NCI-H1092 treated with DMSO at 0.1 percent for 48 hours (cell line): Measurements from ENCODE around the gene UNC5B.

ENCODE experiments used
- DNase-seq: peaks from one replicate; lab custom pipeline; 2025; lab: John Stamatoyannopoulos, UW

The UNC5B gene

DNA sequence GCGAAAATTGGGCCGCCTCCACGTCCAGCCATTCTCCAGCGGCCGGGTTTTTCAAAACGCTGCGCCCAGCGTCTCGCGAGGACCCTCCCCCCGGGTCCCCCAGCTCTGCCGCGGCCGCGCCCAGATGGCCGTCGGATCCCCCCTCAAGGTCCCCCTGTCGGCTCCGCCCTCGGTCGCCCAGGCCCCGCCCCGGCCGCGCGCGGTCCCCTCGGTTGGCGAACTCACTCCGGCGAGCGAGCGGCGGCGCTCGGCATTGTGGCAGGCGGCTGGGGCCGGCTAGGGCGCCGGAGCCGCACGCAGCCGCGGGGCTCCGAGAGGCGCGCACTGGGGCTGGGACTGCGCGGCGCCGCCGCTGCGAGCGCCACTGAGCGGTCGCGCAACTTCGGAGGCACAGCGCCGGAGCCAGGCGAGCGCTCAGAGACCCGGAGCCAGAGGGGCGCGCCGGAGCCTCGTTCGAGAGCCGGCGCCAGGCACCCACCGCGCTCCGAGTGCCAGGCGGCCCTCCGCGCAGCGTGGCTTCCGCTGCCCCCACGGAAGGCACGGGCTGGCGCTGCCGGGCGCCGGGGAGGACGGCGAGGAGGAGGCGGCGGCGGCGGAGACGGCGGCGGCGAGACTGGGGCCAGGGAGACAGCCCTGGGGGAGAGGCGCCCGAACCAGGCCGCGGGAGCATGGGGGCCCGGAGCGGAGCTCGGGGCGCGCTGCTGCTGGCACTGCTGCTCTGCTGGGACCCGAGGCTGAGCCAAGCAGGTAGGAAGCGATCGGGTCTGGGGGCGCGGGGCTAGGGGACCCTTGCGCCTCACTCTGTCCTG lies at the start of gene UNC5B:
Gene UNC5B (plus strand): TSS at position 253 of the 809 bp plus-strand sequence. CDS start 416 bp downstream, at position 669.
- peak; percentile 78 for DNase-seq

DNA sequence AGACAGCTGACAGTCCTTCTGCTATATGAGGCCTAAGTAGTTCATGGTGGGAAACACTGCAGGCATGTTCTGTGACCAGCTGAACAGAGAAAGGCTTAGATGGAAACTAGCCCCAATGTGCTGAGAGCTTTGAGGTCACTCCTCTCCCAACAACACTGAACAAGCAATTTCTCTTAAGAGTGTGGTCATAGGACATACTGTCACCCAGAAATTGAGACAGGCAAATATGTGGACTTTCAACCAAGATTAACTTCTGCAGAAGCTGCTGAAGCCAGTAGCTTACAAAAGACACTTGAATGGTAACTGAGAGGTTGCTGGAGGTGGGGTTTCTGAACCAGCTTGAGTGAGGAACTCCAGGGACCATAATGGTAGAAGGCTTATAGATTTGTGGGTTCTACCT lies 38.9 kb upstream of the UNC5B start:
- no peak for DNase-seq

DNA sequence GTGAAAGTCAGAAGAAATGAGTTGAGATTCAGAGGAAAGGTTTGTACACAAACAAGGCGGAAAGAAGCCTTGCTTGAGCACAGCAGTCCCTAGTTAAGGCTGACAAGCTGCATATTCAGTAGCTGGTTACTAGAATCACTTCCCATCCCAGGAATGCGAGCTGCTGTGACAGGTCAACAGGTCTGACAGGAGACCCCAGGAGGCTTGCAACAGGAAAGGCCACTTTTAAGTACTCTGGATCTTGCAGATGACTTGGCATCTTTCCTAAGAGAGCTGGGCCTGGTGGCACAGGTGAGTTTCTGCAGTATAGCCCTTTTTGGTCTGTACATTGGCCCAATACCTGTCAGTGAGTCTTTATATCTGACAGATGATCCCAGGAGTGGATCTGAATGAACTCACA lies 35.7 kb upstream of the UNC5B start:
- no peak for DNase-seq

GRCh38 chr10:71177651-71178199 lies 34.6 kb upstream of the UNC5B start:
- DNase-seq = no peak

- DNase-seq = no peak
Measured at GRCh38 chr10:71178880-71179279, 33.5 kb upstream of the UNC5B start.

DNA sequence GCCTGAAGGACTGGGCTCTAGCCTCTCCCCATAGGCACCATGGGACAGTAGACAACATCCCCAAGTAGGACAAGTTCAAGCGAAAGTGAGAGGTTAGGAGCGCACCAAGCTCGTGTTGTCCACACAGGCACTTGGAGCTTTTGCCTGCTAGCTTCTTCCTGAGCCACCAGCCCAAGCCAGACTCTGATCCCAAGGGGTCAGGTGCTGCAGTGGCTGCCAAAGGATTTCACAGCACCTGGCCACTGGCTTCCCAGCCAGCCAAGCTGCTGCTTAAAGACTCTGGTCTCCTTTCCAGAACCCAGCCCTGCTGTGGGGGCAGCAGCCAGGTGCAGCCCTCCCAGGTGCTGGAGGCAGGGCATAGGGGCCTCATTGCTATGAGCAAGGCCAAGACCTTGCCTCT lies 33.0 kb upstream of the UNC5B start:
- no peak for DNase-seq

- no peak for DNase-seq
Measured at GRCh38 chr10:71184421-71184820, 27.9 kb upstream of the UNC5B start.

DNA sequence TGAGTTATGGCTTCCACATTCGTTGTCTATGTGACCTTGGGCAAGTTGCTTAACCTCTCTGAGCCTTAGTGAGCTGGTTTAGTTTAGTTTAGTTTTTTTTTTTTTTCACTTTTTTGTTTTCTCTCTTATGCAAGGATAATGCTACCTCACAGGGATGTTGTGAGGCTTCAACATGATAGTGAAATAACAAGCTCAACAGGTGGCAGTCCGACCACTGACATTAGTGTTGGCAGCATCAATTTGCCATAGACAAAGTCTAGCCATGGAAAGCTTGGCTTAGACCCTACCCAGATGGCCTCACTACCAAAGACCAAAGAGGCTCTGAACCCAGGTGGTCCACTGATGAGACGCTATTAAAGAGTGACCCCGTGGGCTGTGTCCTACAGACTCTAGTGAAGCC lies 27.2 kb upstream of the UNC5B start:
- no peak for DNase-seq

DNA sequence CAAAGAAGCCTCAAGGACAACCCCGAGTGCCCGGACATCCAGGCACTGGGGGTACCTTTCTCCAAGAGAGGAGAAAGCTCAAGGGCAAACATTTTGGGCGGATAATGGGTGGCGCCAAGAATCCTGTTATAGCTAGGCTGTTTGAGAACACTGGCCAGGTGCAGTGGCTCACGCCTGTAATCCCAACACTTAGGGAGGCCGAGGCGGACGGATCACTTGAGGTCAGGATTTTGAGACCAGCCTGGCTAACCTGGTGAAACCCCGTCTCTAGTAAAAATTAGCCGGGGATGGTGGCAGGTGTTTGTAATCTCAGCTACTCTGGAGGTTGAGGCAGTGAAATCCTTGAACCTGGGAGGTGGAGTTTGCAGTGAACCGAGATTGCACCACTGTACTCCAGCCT lies 25.2 kb upstream of the UNC5B start:
- no peak for DNase-seq

DNA sequence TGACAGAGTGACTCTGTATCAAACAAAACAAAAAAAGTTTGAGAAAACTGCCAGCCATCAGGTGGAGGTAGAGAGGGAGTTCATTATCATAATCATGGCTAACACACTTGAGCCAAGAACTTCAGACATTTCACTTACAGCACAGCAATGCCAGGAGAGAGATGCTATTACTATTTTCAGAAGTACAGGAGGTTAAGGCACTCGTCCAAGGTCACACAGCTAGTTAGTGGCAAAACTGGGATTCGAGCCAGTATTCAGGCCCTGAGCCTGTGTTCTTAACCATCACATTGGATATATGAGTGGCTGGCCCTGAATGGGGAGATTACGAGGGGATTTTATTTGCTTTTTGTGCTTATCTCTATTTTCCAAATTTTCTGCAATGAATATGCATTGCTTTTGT lies 24.8 kb upstream of the UNC5B start:
- DNase-seq = no peak

DNA sequence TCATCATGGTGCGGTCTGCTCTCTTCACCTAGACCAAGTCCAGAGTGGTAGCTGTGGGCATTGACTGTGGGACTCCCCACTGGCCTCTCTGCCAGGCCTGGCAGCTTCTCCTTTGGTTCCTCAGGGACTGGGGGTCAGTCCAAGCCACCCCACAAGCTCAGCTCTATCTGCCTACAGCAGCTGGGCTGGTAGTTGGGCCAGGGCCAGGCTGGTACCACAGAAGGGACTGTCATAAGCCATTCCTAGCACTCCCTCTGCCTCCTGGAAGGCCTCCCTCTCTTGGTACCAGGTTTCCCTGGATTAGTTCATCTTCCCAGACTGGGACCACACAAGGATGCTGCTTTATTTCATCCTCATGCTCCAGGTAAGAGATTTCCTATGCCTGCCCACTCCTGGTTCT lies 24.2 kb upstream of the UNC5B start:
- no peak for DNase-seq

- DNase-seq = no peak
Measured at GRCh38 chr10:71191019-71191418, 21.4 kb upstream of the UNC5B start.

GRCh38 chr10:71191551-71192076 lies 20.8 kb upstream of the UNC5B start:
- DNase-seq = no peak

DNA sequence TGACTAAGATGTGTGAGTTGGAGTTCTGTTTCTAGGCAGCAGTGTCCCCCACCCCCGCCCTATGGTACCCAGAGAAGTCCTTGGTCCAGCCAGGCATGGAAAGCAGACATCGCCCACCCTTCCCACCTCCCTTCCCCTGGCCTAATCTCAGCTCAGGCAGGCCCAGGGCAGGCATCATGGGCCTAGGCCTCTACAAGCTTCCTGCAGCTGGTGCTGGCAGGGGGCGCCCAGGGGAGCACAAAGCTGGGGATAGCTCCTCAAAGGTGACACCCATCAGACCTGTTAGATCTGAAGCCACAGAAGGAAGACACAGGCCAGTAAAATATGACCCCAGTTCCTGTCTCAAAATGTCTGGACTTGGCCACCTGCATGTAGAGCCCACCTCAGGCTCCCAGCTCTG lies 18.9 kb upstream of the UNC5B start:
- DNase-seq = no peak

DNA sequence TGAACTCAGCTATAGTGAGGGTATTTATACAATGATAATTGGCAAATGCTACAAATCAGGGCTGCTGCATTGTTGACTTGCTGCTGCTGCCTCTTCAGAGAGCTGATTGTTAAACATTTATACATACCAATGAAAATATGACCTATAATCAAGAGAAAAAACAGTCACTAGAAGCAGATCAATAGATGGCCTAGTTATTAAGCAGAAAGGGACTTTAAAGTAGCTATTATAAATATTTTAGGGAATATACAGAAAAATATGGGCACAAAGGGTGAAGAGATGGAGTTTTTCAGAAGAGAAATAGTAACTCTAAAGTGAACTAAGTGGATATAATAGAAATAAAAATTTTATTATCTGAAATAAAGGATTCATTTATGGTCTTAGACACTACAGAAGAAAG lies 14.4 kb upstream of the UNC5B start:
- DNase-seq = no peak

DNA sequence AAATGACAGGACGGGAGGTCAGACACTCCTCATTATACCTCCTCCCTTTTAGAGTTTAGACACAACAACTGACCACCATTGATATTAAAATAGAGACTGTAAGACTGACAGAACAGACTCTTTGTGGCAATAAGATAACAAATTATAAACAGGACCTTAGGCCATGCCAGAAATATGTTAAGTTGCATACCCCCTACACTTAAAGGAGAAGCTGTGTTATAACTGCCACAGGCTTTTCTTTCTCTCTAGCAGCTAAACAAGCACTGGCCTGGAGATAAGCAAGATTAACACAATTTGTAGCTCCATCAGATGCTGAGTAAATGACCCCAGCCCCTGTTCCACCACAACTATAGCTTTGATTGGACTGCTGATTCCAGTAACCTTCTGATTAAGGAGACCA lies 10.5 kb upstream of the UNC5B start:
- DNase-seq = no peak

DNA sequence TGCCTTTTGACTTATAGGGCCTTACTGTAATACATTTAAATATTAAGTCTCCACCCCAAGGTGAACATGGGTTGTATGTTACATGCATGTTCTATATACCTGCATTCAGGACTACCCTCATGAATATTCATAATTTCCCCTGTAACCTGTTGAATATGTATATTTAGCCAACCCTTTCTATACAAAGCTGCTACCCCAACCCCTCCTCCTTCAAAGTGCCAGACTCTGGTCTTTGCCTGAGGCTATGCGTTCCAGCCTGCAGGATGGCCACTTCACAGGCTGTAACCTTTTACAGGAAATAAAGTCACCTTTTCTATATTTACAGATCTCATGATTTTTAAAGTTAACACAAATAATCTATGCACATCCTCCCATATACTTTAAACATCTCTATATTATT lies 10.1 kb upstream of the UNC5B start:
- DNase-seq = no peak

DNA sequence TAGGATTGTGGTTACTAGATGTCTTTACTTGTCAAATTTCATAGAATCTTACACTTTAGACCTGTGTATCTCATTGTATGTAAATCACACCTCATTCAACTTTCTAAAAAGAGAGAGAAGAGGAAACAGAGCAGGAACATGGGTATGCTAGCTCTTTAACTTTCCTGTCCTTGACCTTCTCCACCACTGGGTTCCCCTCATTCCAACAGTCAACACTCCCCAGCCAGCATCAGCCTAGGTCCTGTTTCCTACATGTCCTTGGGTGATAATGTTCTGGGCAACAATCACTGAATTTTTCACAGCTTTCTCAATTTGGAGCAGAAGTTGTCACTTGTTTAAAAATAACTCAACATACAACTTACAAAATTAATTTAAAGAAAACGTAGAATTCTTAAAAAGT lies 9.2 kb upstream of the UNC5B start:
- no peak for DNase-seq

GRCh38 chr10:71203716-71204115 lies 8.7 kb upstream of the UNC5B start:
- DNase-seq = no peak

DNA sequence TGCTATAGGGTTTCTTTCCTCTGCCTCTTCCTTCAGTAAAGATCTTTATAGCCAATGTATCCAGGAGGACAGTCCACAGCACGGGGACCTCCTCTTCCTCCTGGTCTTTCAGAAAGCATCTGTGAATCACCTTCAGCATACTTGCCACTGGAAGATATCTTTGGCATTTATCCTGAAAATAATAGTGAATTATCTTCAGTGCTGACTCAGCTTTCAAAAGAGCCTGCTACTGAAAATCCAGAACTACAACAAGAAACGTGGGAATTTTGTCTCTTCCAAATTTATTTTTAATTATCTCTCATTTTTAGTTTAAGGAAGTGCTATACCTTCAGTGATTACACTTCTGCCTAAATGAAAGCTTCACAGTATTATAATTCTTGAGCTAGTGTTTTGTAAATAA lies 7.6 kb upstream of the UNC5B start:
- DNase-seq = no peak

GRCh38 chr10:71205468-71205867 lies 6.9 kb upstream of the UNC5B start:
- DNase-seq = no peak

- no peak for DNase-seq
Measured at GRCh38 chr10:71206911-71207310, 5.5 kb upstream of the UNC5B start.

- no peak for DNase-seq
Measured at GRCh38 chr10:71207578-71207977, 4.8 kb upstream of the UNC5B start.

- DNase-seq = no peak
Measured at GRCh38 chr10:71209352-71209715, 3.0 kb upstream of the UNC5B start.
